COLO668 (cell line): ENCODE results near the gene MRPS17.

Source experiments
- DNase-seq: peaks from one replicate; lab custom pipeline; 2025; ENCODE audit not compliant: unreplicated experiment; lab: John Stamatoyannopoulos, UW

Gene MRPS17

GRCh38 chr7:55970561-55970960 lies 18.9 kb downstream of the MRPS17 start:
- DNase-seq: peak; percentile 16

- DNase-seq: peak; percentile 21
These were observed 19.3 kb downstream of the MRPS17 start for GRCh38 chr7:55970978-55971377.

- no peak for DNase-seq
These were observed 22.1 kb downstream of the MRPS17 start for GRCh38 chr7:55973747-55974250.

GRCh38 chr7:55975988-55976633 lies 24.4 kb downstream of the MRPS17 start:
- DNase-seq: peak; percentile 50

GRCh38 chr7:55977831-55978230 lies 26.2 kb downstream of the MRPS17 start:
- peak; percentile 6 for DNase-seq

- no peak for DNase-seq
These were observed 28.6 kb downstream of the MRPS17 start for GRCh38 chr7:55980266-55980665.

- no peak for DNase-seq
These were observed 31.9 kb downstream of the MRPS17 start for GRCh38 chr7:55983537-55983936.

- DNase-seq: no peak
These were observed 40.7 kb downstream of the MRPS17 start for GRCh38 chr7:55992346-55992745.

GRCh38 chr7:55996856-55997500 lies 45.3 kb downstream of the MRPS17 start:
- no peak for DNase-seq

- no peak for DNase-seq
These were observed 52.1 kb downstream of the MRPS17 start for GRCh38 chr7:56003749-56004148.
